Measurements from ENCODE around the gene RREB1. TPM values are rescaled to one million over a fixed set of nuclear protein-coding genes. Genes with fewer than 3 reads are reported as not detected.
A peak's percentile ranks its signal among the peaks of the same experiment; 100 is the strongest.

The RREB1 gene
- total RNA-seq, 1 donor from 2014 or later: 28.3 TPM

DNA sequence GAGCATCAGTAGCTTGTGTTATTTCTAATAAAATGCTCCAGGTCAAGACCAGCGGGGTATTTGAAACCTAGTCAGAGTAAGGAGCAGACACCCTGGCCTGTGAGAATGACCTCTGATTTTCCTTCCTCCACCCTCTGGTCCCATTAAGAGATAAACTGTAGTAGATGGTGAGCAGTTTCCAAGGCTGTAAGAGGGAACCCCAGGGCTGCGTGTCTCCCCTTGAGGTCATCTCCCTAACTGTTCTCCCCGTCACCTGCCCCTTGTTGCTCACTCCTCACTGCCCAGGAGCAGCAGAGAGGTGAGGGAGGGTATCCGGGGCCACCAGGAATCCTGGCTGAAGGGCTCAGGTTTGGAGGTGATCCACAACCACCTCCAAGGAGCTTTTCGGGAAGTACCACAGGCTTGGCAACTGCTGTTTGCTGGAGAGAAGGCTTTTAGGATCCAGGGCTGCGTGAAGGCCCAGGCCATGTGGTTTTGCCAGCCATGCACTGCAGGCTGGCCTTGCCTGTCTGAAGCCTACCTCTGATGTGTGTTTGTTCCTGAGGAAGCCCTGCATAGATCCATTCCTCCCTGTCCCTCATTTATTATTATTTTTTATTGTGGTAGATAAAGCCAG, 62.5 kb downstream of the RREB1 start:
- DNase-seq (ENCODE audit: low read depth, low spot score): no peak

DNA sequence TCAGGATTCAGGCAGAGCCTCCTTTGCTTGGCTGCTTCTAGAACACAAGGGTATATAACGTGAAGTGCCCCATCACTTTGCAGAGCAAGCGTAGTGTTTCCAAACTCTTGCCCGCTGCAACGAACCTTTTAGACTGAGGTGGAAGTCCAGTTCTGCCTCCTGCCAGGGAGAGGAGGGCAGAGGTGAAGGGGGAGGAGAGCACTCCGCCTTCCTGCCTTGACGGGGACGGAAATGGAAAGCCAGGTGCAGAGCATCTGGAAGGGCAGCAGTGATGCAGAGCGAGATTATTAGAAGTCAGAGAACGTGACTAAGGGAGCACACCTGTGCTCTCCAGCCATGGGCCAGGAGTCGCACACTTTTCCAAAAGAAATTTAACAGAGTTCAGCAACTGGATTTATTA, 63.4 kb downstream of the RREB1 start:
- no peak overlapping the region for H3K27ac Mint-ChIP-seq (ENCODE audit: unreplicated experiment)
- no peaks in the 10 kb centered on the region for H3K9me3 Mint-ChIP-seq
- H3K27me3 Mint-ChIP-seq (ENCODE audit: low read depth): no peaks in the 10 kb centered on the region
- no peaks in the 10 kb centered on the region for H3K36me3 Mint-ChIP-seq (ENCODE audit: low read depth)
- TF ChIP-seq, protein P1, sequence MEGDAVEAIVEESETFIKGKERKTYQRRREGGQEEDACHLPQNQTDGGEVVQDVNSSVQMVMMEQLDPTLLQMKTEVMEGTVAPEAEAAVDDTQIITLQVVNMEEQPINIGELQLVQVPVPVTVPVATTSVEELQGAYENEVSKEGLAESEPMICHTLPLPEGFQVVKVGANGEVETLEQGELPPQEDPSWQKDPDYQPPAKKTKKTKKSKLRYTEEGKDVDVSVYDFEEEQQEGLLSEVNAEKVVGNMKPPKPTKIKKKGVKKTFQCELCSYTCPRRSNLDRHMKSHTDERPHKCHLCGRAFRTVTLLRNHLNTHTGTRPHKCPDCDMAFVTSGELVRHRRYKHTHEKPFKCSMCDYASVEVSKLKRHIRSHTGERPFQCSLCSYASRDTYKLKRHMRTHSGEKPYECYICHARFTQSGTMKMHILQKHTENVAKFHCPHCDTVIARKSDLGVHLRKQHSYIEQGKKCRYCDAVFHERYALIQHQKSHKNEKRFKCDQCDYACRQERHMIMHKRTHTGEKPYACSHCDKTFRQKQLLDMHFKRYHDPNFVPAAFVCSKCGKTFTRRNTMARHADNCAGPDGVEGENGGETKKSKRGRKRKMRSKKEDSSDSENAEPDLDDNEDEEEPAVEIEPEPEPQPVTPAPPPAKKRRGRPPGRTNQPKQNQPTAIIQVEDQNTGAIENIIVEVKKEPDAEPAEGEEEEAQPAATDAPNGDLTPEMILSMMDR (conservative IDR thresholded peaks at IDR 0.05): no peak
- peaks cover 31% of the 10 kb centered on the region for H3K4me1 Mint-ChIP-seq
- DNase-seq (ENCODE audit: low read depth, low spot score): no peak
- H3K4me3 Mint-ChIP-seq: no peak overlapping the region

More for the DNA sequence above, 62.5 kb downstream of the RREB1 start:
- no peak overlapping the region for H3K27ac Mint-ChIP-seq (ENCODE audit: unreplicated experiment)
- no peaks in the 10 kb centered on the region for H3K9me3 Mint-ChIP-seq
- no peaks in the 10 kb centered on the region for H3K27me3 Mint-ChIP-seq (ENCODE audit: low read depth)
- no peak overlapping the region for H3K4me3 Mint-ChIP-seq
- no peaks in the 10 kb centered on the region for H3K36me3 Mint-ChIP-seq (ENCODE audit: low read depth)
- TF ChIP-seq, protein P1 (conservative IDR thresholded peaks at IDR 0.05): no peak
- peaks cover 31% of the 10 kb centered on the region for H3K4me1 Mint-ChIP-seq

DNA sequence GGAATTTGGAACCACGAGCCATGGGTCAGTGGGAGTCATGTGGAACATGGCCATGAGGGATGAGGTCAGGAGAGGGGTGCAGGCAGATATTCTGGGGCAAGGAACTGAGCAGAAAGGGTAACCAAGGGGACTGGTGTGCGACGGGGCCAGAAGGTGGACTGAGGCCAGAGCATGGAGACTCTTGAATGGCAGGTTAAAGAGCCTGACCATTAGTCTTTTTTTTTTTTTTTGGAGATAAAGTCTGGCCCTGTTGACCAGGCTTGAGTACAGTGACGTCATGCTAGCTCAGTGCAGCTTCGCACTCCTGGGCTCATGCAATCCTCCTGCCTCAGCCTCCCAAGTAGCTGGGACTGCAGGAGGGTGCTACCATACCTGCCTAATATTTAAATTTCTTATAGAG, 64.0 kb downstream of the RREB1 start:
- TF ChIP-seq, protein P1 (conservative IDR thresholded peaks at IDR 0.05): no peak
- peaks cover 33% of the 10 kb centered on the region for H3K4me1 Mint-ChIP-seq
- H3K9me3 Mint-ChIP-seq: no peaks in the 10 kb centered on the region
- H3K27ac Mint-ChIP-seq (ENCODE audit: unreplicated experiment): no peak overlapping the region
- DNase-seq (ENCODE audit: low read depth, low spot score): no peak
- no peak overlapping the region for H3K4me3 Mint-ChIP-seq
- H3K36me3 Mint-ChIP-seq (ENCODE audit: low read depth): no peaks in the 10 kb centered on the region
- H3K27me3 Mint-ChIP-seq (ENCODE audit: low read depth): no peaks in the 10 kb centered on the region

DNA sequence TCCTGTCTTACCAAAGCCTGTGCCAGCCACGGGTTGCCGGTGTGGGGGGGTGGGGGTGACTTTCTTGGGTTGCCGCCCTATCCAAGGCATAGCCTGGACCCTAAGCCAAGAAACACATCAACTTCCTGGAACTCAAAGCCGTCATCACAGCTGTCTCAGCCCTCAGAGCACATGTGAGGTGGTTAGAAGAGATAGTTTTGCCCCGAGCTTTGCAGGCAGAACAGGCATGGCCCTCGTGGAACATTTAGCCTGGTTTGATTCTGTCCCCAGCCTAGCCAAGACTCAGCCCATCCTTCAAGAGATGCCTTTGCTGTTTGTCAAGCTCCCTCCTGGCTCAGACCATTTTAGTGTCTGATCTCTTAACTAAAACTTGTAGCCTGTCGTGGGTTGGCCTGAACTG, 64.9 kb downstream of the RREB1 start:
- DNase-seq (ENCODE audit: low read depth, low spot score): no peak
- H3K36me3 Mint-ChIP-seq (ENCODE audit: low read depth): no peaks in the 10 kb centered on the region
- no peaks in the 10 kb centered on the region for H3K27me3 Mint-ChIP-seq (ENCODE audit: low read depth)
- peak overlapping the region; percentile 6 for H3K27ac Mint-ChIP-seq (ENCODE audit: unreplicated experiment)
- no peak overlapping the region for H3K4me3 Mint-ChIP-seq
- TF ChIP-seq, protein P1 (conservative IDR thresholded peaks at IDR 0.05): no peak
- H3K4me1 Mint-ChIP-seq: peaks cover 29% of the 10 kb centered on the region
- no peaks in the 10 kb centered on the region for H3K9me3 Mint-ChIP-seq

DNA sequence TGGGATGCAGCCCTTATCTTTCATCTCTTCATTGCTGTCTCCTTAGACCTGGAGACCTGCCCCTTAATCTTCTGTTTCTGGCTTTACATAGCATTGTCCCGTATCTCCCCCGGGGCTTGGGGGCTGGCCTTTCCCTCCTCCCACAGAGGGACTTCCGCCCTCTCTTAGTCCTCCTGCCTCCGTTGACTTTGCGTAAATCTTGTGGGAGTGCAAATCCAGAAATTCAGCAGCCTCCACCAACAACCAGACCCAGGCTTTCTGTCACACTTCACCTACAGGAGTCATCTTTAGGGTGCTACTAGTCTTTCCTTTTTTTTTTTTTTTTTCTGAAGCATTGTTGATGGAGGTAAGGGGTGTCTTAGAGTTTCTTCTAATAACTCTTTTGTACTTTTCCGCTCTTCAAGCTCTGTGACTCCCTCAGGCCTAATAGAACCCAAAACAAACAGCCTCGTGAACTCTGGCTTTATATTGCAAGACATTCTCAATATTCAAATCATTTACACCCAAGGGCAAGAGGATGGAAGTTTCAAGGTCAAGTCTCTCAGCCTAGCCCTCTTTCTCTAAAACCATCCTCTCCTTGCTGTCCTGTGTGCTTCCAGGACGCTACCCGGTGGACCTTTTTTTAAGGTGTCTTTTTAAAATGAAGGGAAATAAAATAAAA, 66.2 kb downstream of the RREB1 start:
- Mint-ChIP-seq H3K27ac (ENCODE audit: unreplicated experiment) (peak overlapping the region; percentile 83), H3K9me3 (no peaks in the 10 kb centered on the region)

More for the DNA sequence above, 66.2 kb downstream of the RREB1 start:
- H3K27me3 Mint-ChIP-seq (ENCODE audit: low read depth): no peaks in the 10 kb centered on the region
- DNase-seq (ENCODE audit: low read depth, low spot score): no peak
- no peaks in the 10 kb centered on the region for H3K36me3 Mint-ChIP-seq (ENCODE audit: low read depth)
- TF ChIP-seq, protein P1 (conservative IDR thresholded peaks at IDR 0.05): no peak
- peak overlapping the region; percentile 42 for H3K4me3 Mint-ChIP-seq
- peaks cover 38% of the 10 kb centered on the region for H3K4me1 Mint-ChIP-seq

Measured in neural crest cell (in vitro differentiated cells).